Measurements from ENCODE around the gene ITIH2. TPM values are rescaled to one million over a fixed set of nuclear protein-coding genes. Genes with fewer than 3 reads are reported as not detected.
"Not testable (repeated sequence)": the region's sequence is repeated elsewhere in the genome, so short reads cannot be mapped to it uniquely, and the experiment has no call there.

The ITIH2 gene
- total RNA-seq, 2 donors from 2014 or later: not detected

GRCh38 chr10:7690885-7691597 lies 12.1 kb upstream of the ITIH2 start:
- ATAC-seq; DNase-seq; intact Hi-C loops (cut with DNase I): not testable (repeated sequence)

GRCh38 chr10:7692368-7692767 lies 10.7 kb upstream of the ITIH2 start:
- ATAC-seq; intact Hi-C loops (cut with DNase I): not testable (repeated sequence)

DNA sequence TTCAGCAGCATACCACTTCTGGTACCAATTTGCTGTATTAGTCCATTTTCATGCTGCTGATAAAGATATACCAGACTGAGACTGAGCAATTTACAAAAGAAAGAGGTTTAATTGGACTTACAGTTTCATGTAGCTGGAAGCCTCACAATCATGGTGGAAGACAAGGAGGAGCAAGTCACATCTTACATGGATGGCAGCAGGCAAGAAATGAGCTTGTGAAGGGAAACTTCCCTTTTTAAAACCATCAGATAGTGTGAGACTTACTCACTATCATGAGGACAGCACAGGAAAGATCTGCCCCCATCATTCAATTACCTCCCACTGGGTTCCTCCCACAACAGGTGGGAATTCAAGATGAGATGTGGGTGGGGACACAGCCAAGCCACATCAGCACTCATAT lies 9.9 kb upstream of the ITIH2 start:
- DNase-seq; intact Hi-C loops (cut with DNase I); ATAC-seq: not testable (repeated sequence)

More at GRCh38 chr10:7692368-7692767, 10.7 kb upstream of the ITIH2 start:
- DNase-seq: not testable (repeated sequence)

DNA sequence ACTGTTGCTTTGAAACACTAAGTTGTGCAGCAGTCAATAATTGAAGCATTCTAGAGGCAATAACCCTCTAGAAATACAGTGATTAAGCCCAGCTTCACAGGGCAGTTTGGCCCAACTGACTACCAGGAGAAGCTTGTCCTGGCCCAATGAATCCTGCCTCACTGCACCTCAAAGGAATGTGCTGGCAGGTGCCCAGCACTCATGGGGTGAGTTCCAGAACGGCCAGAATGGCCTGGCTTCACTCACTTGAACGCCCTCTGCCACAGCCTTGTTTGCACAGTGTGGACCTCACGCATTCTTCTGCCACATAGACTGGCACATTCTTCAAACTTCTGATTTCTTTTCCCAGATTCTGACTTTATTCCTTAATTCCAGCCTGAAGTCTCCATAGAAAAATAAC lies 6.6 kb upstream of the ITIH2 start:
- DNase-seq: peak; percentile 25
- intact Hi-C loops (cut with DNase I): no loop called here
- peak; percentile 79 to 90 for ATAC-seq

- DNase-seq (no peak), ATAC-seq (peak in 1 of 2 donors; percentile 30)
- intact Hi-C loops (cut with DNase I): no loop called here
Measured at GRCh38 chr10:7697426-7697825, 5.7 kb upstream of the ITIH2 start.

- DNase-seq (no peak), ATAC-seq (no peak)
- intact Hi-C loops (cut with DNase I): no loop called here
Measured at GRCh38 chr10:7700577-7701125, 2.5 kb upstream of the ITIH2 start.

GRCh38 chr10:7701158-7701742 lies 1.9 kb upstream of the ITIH2 start:
- no peak for ATAC-seq
- intact Hi-C loops (cut with DNase I): no loop called here

GRCh38 chr10:7702288-7702812 lies 766 bp upstream of the ITIH2 start:
- ATAC-seq: no peak
- intact Hi-C loops (cut with DNase I): no loop called here
- no peak for DNase-seq

More at GRCh38 chr10:7701158-7701742, 1.9 kb upstream of the ITIH2 start:
- DNase-seq: no peak

DNA sequence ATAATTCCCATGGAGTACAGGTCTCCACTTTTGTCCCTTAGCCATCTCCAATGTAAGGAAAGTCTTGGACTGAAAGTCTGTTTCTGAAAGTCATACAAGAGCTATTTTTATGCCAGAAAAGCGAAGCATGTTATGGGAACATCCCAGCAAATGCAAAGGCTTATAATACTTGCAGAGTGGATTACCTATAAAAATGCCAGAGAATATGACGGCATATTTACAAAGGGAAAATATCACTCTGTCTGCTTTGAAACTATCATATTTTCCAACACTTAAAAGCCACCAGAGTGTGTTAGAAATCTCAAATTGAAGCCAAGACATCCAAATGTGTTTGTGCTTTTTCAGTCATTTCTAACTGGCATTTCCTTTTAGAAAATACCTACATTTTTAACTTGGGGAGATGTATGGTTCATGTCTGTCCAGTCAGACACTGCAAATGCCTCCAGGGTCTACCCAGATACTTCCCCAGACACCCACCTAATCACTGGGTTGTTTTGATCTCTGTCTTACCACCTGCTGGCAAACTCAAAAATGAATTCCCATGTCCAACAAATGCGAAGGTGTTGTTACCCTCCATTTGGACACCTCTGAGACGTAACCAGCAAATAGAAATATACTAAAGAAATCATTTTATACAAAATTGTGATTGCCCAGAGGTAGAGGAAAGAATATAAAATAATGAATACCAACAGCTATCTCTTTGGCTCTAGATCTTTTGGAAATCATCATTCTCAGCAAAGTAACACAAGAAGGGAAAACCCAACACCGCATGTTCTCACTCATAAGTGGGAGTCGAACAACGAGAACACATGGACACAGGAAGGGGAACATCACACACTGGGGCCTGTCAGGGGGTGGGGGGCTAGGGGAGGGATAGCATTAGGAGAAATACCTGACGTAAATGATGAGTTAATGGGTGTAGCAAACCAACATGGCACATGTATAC lies 1.2 kb downstream of the ITIH2 start:
- no peak for ATAC-seq
- DNase-seq: no peak
- intact Hi-C loops (cut with DNase I): no loop called here

- ATAC-seq: no peak
- no peak for DNase-seq
- intact Hi-C loops (cut with DNase I): no loop called here
Measured at GRCh38 chr10:7705341-7705740, 2.2 kb downstream of the ITIH2 start.

DNA sequence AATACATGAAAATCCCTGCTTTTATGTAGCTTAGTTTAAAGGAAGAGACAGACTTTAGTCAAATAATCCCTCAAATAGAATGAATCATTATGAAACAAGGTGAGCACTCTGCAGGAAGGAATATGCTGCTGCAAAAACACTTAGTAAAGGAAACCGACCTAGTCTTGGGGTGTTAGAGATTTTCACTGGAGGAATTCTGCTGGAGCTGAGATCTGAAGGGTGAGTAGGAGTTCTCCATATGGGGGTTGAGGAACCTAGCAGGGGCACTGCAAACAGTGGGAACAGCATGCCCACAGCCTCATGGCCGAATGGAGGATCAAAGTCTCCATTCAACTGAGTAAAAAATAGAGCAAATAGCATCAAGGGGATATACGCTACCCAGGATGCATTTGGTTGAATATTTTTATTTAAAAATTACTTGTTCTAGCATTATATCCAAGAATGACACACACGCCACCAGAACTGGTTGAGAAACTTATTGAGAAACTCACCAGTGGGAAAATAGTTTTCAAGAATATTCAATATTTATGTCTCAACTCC lies 3.5 kb downstream of the ITIH2 start:
- ATAC-seq (no peak), DNase-seq (no peak)
- intact Hi-C loops (cut with DNase I): no loop called here

- ATAC-seq (no peak), DNase-seq (no peak)
- intact Hi-C loops (cut with DNase I): no loop called here
Measured at GRCh38 chr10:7707102-7707501, 4.0 kb downstream of the ITIH2 start.

DNA sequence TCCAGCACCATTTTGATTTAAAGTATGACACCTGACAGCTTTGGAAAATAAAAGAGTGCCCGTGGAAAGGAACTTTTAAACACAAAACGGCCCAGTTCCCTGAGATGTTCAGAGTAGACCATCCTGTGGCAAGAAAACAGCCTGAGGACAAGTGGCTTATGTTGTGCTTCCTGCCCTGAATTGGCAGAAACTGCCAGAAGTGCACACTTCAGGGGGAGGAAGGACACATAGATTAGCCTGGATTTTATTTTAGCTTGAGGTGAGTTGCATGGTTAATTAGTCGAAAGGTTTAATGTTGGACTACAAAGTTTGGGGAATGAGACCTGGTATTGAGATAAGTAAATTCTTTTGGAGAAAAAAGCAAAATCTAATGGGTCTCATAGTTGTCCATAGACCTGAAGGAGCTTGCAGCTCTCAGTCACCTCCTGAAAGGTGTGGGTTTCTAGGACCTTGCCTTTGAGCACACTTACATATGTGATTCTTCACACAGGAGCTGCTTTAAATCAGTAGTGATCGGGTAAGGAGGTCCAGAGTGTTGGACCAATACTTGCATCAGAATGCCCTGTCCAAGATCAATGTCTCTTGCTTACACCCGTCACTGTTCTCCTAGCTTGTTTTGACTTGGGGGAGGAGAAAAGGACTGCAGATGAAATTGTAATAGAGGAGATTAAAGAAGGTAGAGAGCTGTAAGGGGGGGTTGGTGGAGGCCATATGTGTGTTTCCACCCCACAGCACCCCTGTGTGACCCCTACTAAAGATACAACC lies 4.9 kb downstream of the ITIH2 start:
- intact Hi-C loops (cut with DNase I): no loop called here
- DNase-seq (no peak), ATAC-seq (no peak)

DNA sequence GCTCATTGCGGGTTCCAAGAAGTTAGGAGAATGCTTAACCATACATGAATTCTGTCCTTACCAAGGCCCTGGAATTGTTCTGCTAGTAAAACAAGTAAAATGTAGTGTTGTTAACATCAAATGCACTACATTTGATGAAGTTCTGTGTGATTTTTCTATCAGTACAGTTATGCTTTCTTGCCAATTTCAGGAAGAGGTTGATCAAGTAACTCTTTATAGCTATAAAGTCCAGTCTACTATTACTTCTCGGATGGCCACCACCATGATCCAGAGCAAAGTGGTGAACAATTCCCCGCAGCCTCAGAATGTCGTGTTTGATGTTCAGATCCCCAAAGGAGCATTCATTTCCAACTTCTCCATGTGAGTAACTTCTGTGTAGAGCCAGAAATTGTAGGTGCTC lies 5.7 kb downstream of the ITIH2 start:
- ATAC-seq: no peak
- no peak for DNase-seq
- intact Hi-C loops (cut with DNase I): no loop called here

GRCh38 chr10:7710446-7710845 lies 7.3 kb downstream of the ITIH2 start:
- intact Hi-C loops (cut with DNase I): no loop called here
- DNase-seq (no peak), ATAC-seq (no peak)

- intact Hi-C loops (cut with DNase I); DNase-seq; ATAC-seq: not testable (repeated sequence)
Measured at GRCh38 chr10:7711075-7711474, 8.0 kb downstream of the ITIH2 start.

DNA sequence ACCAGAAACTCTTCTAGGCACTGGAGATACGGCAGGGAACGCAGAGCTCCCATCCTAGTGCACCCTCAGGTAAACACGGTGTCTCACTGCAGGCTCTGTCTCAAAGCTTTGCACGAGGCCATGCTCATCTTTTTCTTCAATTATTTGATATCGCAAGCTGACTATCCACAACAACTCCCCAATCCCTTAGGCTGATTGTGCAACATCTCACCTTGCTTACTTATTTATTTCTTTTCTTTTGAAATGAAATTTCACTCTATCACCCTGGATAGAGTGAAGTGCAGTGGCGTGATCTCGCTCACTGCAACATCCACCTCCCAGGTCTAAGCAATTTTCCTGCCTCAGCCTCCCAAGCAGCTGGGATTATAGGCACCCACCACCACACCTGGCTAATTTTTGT lies 12.4 kb downstream of the ITIH2 start:
- DNase-seq (no peak), ATAC-seq (no peak)
- intact Hi-C loops (cut with DNase I): no loop called here

DNA sequence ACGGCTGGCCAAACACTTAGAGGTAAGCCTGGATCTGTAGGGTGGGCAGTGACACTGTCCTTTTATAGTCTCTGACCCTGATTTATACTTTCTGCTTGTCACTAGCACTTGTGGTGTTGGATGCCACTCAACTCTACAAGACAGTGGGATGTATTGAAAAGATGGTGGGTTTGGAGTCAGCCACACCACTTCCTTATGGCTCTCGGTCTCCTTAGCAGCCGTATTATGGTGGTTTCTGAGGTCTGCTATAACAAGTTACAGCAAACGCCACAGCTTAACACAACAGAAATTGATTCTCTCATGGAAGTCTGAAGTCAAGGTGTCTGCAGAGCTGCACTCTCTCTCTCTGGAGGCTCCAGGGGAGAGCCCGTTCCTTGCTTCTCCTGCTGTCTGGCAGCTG lies 14.7 kb downstream of the ITIH2 start:
- ATAC-seq (no peak), DNase-seq (no peak)
- intact Hi-C loops (cut with DNase I): no loop called here
